Nephron progenitor cell (in vitro differentiated cells): ENCODE data around the gene JAG2.

Experiments
- DNase-seq: peaks from one replicate; pipeline ENCODE4 v3.0.0; 2021
- H3K27ac Mint-ChIP-seq: 2 replicates; pipeline ENCODE4 v1.8.0; 2021; ENCODE audit warnings: mild to moderate bottlenecking, moderate library complexity, mixed read lengths
- H3K27me3 Mint-ChIP-seq: 2 replicates; pipeline ENCODE4 v1.8.0; 2021; ENCODE audit warnings: mild to moderate bottlenecking, low read depth, mixed read lengths; ENCODE audit not compliant: poor library complexity
- H3K36me3 Mint-ChIP-seq: 2 replicates; pipeline ENCODE4 v1.8.0; 2021; ENCODE audit warnings: low read depth, mixed read lengths
- H3K4me1 Mint-ChIP-seq: 2 replicates; pipeline ENCODE4 v1.8.0; 2021; ENCODE audit warnings: mixed read lengths
- H3K4me3 Mint-ChIP-seq: 2 replicates; pipeline ENCODE4 v1.8.0; 2021; ENCODE audit warnings: mild to moderate bottlenecking, moderate library complexity, mixed read lengths
- H3K9me3 Mint-ChIP-seq: 2 replicates; pipeline ENCODE4 v1.8.0; 2021; ENCODE audit warnings: mild to moderate bottlenecking, moderate library complexity, mixed read lengths
- CTCF ChIP-seq: fragments of 200-600 bp; sonication (generic); IDR thresholded peaks from 2 replicates; pipeline ENCODE4 v1.5.0; 2021; ENCODE audit warnings: antibody characterized with exemption

The JAG2 gene

GRCh38 chr14:105154476-105154871 is 14.1 kb downstream of the JAG2 start:
- Mint-ChIP-seq H3K4me1 (peaks cover 13% of the 10 kb centered on the region), H3K4me3 (no peak overlapping the region), H3K27me3 (peaks cover 1% of the 10 kb centered on the region), H3K36me3 (no peaks in the 10 kb centered on the region), H3K9me3 (no peaks in the 10 kb centered on the region), H3K27ac (no peak overlapping the region)
- no peak for TF ChIP-seq CTCF
- DNase-seq, result no peak

- Mint-ChIP-seq H3K4me3 (no peak overlapping the region), H3K4me1 (peaks cover 13% of the 10 kb centered on the region), H3K36me3 (no peaks in the 10 kb centered on the region), H3K27ac (no peak overlapping the region), H3K9me3 (no peaks in the 10 kb centered on the region), H3K27me3 (no peaks in the 10 kb centered on the region)
- no peak for DNase-seq
- no peak for TF ChIP-seq CTCF
Observed at GRCh38 chr14:105153739-105154475, 14.7 kb downstream of the JAG2 start.

GRCh38 chr14:105153331-105153731 is 15.2 kb downstream of the JAG2 start:
- no peaks in the 10 kb centered on the region for H3K36me3 Mint-ChIP-seq
- no peak overlapping the region for H3K4me3 Mint-ChIP-seq
- H3K9me3 Mint-ChIP-seq, result no peaks in the 10 kb centered on the region
- H3K27me3 Mint-ChIP-seq, result no peaks in the 10 kb centered on the region
- no peak overlapping the region for H3K27ac Mint-ChIP-seq
- peak; percentile 42 for DNase-seq
- H3K4me1 Mint-ChIP-seq, result peaks cover 13% of the 10 kb centered on the region
- no peak for TF ChIP-seq CTCF

DNA sequence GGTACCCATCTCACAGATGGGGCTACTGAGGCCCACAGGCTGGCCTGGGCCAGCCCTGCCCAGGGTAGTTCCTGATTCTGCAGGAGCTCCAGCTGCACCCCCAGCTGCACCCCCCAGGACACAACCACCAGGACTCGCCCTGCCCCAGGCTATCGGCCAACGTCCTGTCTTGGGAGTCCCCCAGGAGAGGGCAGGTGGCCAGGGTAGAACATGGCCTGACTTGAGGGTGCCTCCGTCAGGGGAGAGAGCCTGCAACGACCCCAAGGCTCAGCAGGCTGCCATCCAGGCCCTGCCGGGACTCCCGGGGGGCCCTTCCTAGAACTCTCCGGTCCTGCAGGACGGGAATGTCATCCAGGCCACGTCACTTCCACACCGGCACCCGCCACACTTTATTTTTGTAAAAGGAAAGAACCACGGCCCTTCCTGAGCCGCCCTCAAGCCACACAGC is 15.8 kb downstream of the JAG2 start:
- Mint-ChIP-seq H3K4me1 (peaks cover 13% of the 10 kb centered on the region), H3K36me3 (no peaks in the 10 kb centered on the region), H3K4me3 (no peak overlapping the region), H3K9me3 (no peaks in the 10 kb centered on the region), H3K27me3 (no peaks in the 10 kb centered on the region), H3K27ac (no peak overlapping the region)
- peak; percentile 1 for DNase-seq
- no peak for TF ChIP-seq CTCF

- peak; percentile 1 for DNase-seq
- TF ChIP-seq CTCF, result no peak
Observed at GRCh38 chr14:105151838-105152793, 16.5 kb downstream of the JAG2 start.

More at GRCh38 chr14:105151838-105152793, 16.5 kb downstream of the JAG2 start:
- no peaks in the 10 kb centered on the region for H3K9me3 Mint-ChIP-seq
- peaks cover 13% of the 10 kb centered on the region for H3K4me1 Mint-ChIP-seq
- no peaks in the 10 kb centered on the region for H3K27me3 Mint-ChIP-seq
- no peak overlapping the region for H3K27ac Mint-ChIP-seq
- no peak overlapping the region for H3K4me3 Mint-ChIP-seq
- H3K36me3 Mint-ChIP-seq, result no peaks in the 10 kb centered on the region
